ENCODE results near the gene PCDHGA1.

The PCDHGA1 gene

GRCh38 chr5:141529873-141530272 is 199.6 kb downstream of the PCDHGA1 start:
- TF ChIP-seq, protein P1, sequence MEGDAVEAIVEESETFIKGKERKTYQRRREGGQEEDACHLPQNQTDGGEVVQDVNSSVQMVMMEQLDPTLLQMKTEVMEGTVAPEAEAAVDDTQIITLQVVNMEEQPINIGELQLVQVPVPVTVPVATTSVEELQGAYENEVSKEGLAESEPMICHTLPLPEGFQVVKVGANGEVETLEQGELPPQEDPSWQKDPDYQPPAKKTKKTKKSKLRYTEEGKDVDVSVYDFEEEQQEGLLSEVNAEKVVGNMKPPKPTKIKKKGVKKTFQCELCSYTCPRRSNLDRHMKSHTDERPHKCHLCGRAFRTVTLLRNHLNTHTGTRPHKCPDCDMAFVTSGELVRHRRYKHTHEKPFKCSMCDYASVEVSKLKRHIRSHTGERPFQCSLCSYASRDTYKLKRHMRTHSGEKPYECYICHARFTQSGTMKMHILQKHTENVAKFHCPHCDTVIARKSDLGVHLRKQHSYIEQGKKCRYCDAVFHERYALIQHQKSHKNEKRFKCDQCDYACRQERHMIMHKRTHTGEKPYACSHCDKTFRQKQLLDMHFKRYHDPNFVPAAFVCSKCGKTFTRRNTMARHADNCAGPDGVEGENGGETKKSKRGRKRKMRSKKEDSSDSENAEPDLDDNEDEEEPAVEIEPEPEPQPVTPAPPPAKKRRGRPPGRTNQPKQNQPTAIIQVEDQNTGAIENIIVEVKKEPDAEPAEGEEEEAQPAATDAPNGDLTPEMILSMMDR (IDR thresholded peaks at IDR 0.05; ENCODE audit: insufficient read depth, low read depth, low read length, missing control alignments): no peak
- no peak overlapping the region for H3K4me3 ChIP-seq (ENCODE audit: low read depth, low read length)
- peak; percentile 55 for DNase-seq (ENCODE audit: low read depth)

DNA sequence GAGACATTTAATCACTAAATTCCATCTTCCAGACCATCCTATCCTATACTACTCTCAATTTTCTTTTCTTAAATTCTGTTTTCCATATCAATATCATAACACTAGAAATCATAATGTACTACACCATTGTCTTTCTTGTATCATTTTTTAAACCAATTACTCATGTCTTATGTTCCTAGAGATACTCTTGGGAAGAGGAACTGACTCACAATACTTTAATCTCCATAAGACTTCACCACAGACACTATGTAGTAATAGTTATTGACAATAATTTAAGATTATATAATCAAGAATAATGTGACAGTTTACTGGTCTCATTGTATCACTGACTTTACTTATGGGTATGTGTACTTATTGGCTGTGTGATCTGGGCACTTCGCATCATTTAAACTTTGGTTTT is 202.4 kb downstream of the PCDHGA1 start:
- no peak for DNase-seq (ENCODE audit: low read depth)
- no peak overlapping the region for H3K4me3 ChIP-seq (ENCODE audit: low read depth, low read length)
- TF ChIP-seq, protein P1 (IDR thresholded peaks at IDR 0.05; ENCODE audit: insufficient read depth, low read depth, low read length, missing control alignments): no peak

GRCh38 chr5:141533897-141534296 is 203.6 kb downstream of the PCDHGA1 start:
- H3K4me3 ChIP-seq (ENCODE audit: low read depth, low read length): no peak overlapping the region
- no peak for DNase-seq (ENCODE audit: low read depth)
- TF ChIP-seq, protein P1 (IDR thresholded peaks at IDR 0.05; ENCODE audit: insufficient read depth, low read depth, low read length, missing control alignments): no peak

DNA sequence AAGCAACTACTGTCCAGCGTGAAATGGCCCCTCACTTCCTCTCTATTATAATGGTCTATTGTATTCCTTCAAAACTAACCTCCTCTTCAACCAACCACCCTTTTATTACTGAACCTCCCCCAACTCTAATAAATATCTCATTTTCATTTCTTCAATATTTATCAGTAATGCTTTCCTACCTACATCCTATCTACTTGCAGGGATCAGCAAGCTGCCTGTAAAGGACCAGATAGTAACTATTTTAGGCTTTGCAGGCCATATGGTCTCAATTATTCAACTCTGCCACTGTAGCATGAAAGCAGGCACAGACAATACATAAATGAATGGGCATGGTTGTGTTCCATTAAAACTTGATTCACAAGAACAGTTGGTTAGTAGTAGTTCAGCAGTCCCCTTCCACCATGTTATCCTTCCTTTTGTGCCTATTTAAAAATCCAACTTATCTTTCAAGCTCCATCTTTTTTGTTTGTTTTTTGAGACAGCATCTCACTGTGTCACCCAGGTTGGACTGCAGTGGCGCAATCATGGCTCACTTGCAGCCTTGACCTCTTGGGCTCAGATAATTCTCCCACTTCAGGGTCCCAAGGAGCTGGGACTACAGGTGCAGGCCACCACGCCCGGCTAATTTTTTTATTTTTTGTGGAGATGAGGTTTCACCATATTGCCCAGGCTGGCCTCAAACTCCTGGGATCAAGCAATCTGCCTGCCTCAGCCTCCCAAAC is 204.3 kb downstream of the PCDHGA1 start:
- TF ChIP-seq, protein P1 (IDR thresholded peaks at IDR 0.05; ENCODE audit: insufficient read depth, low read depth, low read length, missing control alignments): no peak
- no peak for DNase-seq (ENCODE audit: low read depth)
- no peak overlapping the region for H3K4me3 ChIP-seq (ENCODE audit: low read depth, low read length)

DNA sequence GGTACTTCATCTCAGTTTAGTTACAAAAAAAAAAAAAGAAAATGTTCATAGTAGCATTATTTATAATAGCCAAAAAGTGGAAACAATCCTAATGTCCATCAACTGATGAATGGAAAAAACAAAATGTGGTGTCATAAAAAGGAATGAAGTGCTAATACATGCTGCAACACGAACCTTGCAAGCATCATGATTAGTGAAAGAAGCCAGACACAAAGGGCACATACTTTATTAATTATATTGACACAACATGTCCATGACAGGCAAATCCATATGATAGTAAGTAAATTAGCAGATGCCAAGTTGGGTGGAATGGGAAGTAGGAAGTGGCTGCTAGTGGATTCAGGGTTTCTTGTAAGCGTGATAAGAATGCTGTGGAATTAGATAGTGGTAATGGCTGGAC is 212.7 kb downstream of the PCDHGA1 start:
- TF ChIP-seq, protein P1 (IDR thresholded peaks at IDR 0.05; ENCODE audit: insufficient read depth, low read depth, low read length, missing control alignments): no peak
- no peak overlapping the region for H3K4me3 ChIP-seq (ENCODE audit: low read depth, low read length)
- no peak for DNase-seq (ENCODE audit: low read depth)

GRCh38 chr5:141547488-141547887 is 217.2 kb downstream of the PCDHGA1 start:
- DNase-seq (ENCODE audit: low read depth): no peak
- TF ChIP-seq, protein P1 (IDR thresholded peaks at IDR 0.05; ENCODE audit: insufficient read depth, low read depth, low read length, missing control alignments): no peak
- no peak overlapping the region for H3K4me3 ChIP-seq (ENCODE audit: low read depth, low read length)

GRCh38 chr5:141547921-141548320 is 217.6 kb downstream of the PCDHGA1 start:
- TF ChIP-seq, protein P1 (IDR thresholded peaks at IDR 0.05; ENCODE audit: insufficient read depth, low read depth, low read length, missing control alignments): no peak
- DNase-seq (ENCODE audit: low read depth): no peak
- H3K4me3 ChIP-seq (ENCODE audit: low read depth, low read length): no peak overlapping the region
